ENCODE results near the gene TRMT2B. TPM values are rescaled to one million over a fixed set of nuclear protein-coding genes. Genes with fewer than 3 reads are reported as not detected.
"Not testable (repeated sequence)": the region's sequence is repeated elsewhere in the genome, so short reads cannot be mapped to it uniquely, and the experiment has no call there.

TRMT2B gene
- total and polyA plus RNA-seq, 12 donors, result 5.8 to 19.8 (median 12.8) TPM

- H3K4me1 ChIP-seq (replicated peaks in 1 of 2), result no peaks in the 10 kb centered on the region
- no peak overlapping the region for H3K27ac ChIP-seq
- no peaks in the 10 kb centered on the region for H3K27me3 ChIP-seq
- no peak overlapping the region for H3K4me3 ChIP-seq
- H3K36me3 ChIP-seq (replicated peaks in 1 of 2), result no peaks in the 10 kb centered on the region
- intact Hi-C loops (cut with DNase I), result no loop called here
- no peaks in the 10 kb centered on the region for H3K9me3 ChIP-seq (replicated peaks in 1 of 3)
- TF ChIP-seq, protein P1, sequence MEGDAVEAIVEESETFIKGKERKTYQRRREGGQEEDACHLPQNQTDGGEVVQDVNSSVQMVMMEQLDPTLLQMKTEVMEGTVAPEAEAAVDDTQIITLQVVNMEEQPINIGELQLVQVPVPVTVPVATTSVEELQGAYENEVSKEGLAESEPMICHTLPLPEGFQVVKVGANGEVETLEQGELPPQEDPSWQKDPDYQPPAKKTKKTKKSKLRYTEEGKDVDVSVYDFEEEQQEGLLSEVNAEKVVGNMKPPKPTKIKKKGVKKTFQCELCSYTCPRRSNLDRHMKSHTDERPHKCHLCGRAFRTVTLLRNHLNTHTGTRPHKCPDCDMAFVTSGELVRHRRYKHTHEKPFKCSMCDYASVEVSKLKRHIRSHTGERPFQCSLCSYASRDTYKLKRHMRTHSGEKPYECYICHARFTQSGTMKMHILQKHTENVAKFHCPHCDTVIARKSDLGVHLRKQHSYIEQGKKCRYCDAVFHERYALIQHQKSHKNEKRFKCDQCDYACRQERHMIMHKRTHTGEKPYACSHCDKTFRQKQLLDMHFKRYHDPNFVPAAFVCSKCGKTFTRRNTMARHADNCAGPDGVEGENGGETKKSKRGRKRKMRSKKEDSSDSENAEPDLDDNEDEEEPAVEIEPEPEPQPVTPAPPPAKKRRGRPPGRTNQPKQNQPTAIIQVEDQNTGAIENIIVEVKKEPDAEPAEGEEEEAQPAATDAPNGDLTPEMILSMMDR (IDR thresholded peaks at IDR 0.05), result no peak
- no peak for TF ChIP-seq POLR2A (IDR thresholded peaks at IDR 0.05)
- DNase-seq, result no peak
Measured at GRCh38 chrX:101025126-101025525, 26.8 kb downstream of the TRMT2B start.

- 93 to 100% (median 96%) methylated on average over 1 to 3 of the region's 3 CpGs for WGBS, 4 donors
- intact Hi-C loops (cut with DNase I), result no loop called here
Measured at GRCh38 chrX:101022020-101022419, 29.9 kb downstream of the TRMT2B start.

GRCh38 chrX:101012031-101012430 is 39.9 kb downstream of the TRMT2B start:
- peaks cover 0 to 15% of the 10 kb centered on the region in 2 donors for H3K36me3 ChIP-seq (replicated peaks in 1 of 2)
- H3K4me1 ChIP-seq (replicated peaks in 1 of 2); H3K27ac ChIP-seq; intact Hi-C loops (cut with DNase I); H3K9me3 ChIP-seq (replicated peaks in 1 of 3); DNase-seq; H3K27me3 ChIP-seq; H3K4me3 ChIP-seq: not testable (repeated sequence)
- 71 to 100% (median 91%) methylated on average over 1 of the region's 1 CpG; no CpG with 5 or more reads in 1 of the 4 donors for WGBS, 4 donors

More at GRCh38 chrX:101022020-101022419, 29.9 kb downstream of the TRMT2B start:
- Histone ChIP-seq H3K27me3 (no peaks in the 10 kb centered on the region), H3K9me3 (replicated peaks in 1 of 3) (no peaks in the 10 kb centered on the region), H3K4me1 (replicated peaks in 1 of 2) (no peaks in the 10 kb centered on the region), H3K4me3 (no peak overlapping the region), H3K36me3 (replicated peaks in 1 of 2) (peaks cover 0 to 3% of the 10 kb centered on the region in 2 donors), H3K27ac (no peak overlapping the region)
- DNase-seq, result no peak
- no peak for TF ChIP-seq POLR2A (IDR thresholded peaks at IDR 0.05)
- TF ChIP-seq, protein P1 (IDR thresholded peaks at IDR 0.05), result no peak

DNA sequence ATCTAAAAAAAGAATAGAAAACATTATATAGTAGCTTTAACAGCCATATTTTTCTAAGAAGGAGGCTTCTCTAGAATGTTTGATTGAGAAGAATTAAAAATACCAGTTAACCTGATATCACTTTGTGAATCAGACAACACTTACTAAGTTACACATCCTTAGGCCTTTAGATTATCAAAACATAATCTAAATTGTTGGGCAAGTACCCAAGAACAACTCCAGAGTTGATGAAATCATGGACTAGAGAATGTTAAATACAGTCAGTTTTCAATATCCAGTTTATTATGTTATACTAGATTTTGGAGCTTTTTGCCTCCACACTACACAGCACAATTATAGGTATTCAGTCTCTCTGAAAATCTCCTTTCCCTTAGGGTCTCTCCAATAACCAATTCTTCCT is 42.8 kb downstream of the TRMT2B start:
- H3K9me3 ChIP-seq (replicated peaks in 1 of 3), result no peaks in the 10 kb centered on the region
- no peaks in the 10 kb centered on the region for H3K4me1 ChIP-seq (replicated peaks in 1 of 2)
- H3K27me3 ChIP-seq, result no peaks in the 10 kb centered on the region
- TF ChIP-seq POLR2A (IDR thresholded peaks at IDR 0.05), result no peak
- TF ChIP-seq, protein P1 (IDR thresholded peaks at IDR 0.05), result no peak
- DNase-seq, result no peak
- intact Hi-C loops (cut with DNase I), result no loop called here
- H3K4me3 ChIP-seq, result no peak overlapping the region
- no peak overlapping the region for H3K27ac ChIP-seq
- peaks cover 0 to 15% of the 10 kb centered on the region in 2 donors for H3K36me3 ChIP-seq (replicated peaks in 1 of 2)

DNA sequence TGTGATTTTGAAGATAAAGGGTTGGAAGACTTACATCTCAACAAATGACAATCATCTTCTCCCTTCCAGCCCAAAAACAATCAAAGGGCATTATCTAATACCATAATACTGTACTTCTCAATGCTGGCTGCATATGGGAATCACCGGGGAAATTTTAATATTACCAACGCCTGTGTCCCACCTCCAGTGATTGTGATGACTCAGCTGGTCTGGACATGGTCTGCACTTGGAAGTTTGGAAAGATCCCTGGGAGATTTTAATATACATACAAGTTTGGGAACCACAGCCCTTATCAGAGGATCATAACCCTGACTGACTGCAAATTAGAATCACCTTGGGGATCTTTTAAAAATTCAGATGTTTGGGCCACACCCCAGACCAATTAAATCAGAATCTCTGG is 52.5 kb downstream of the TRMT2B start:
- DNase-seq, result no peak
- 82 to 96% (median 84%) methylated on average over 2 of the region's 2 CpGs for WGBS, 4 donors
- Histone ChIP-seq H3K4me1 (replicated peaks in 1 of 2) (peaks cover 0 to 2% of the 10 kb centered on the region in 2 donors), H3K27me3 (no peaks in the 10 kb centered on the region), H3K4me3 (no peak overlapping the region), H3K36me3 (replicated peaks in 1 of 2) (no peaks in the 10 kb centered on the region), H3K27ac (no peak overlapping the region), H3K9me3 (replicated peaks in 1 of 3) (no peaks in the 10 kb centered on the region)
- TF ChIP-seq POLR2A (IDR thresholded peaks at IDR 0.05), result no peak
- TF ChIP-seq, protein P1 (IDR thresholded peaks at IDR 0.05), result no peak
- intact Hi-C loops (cut with DNase I), result no loop called here

All from adrenal gland (tissue), 12 donors.